ENCODE data around the gene RSPO1.

The RSPO1 gene

GRCh38 chr1:37616330-37616729 is 18.4 kb downstream of the RSPO1 start:
- TF ChIP-seq REST (IDR thresholded peaks at IDR 0.05; ENCODE audit: insufficient read depth in 1 of 2, low read depth in 2 of 2, low read length in 2 of 2) (no peak), TAF1 (IDR thresholded peaks at IDR 0.05; ENCODE audit: borderline replicate concordance, insufficient read depth, low read length) (no peak), SIN3A (IDR thresholded peaks at IDR 0.05; ENCODE audit: borderline replicate concordance, insufficient read depth, low read length) (no peak), POLR2AphosphoS5 (IDR thresholded peaks at IDR 0.05; ENCODE audit: low read depth, low read length) (no peak), FOXP2 (optimal IDR thresholded peaks at IDR 0.05; ENCODE audit: borderline replicate concordance, extremely low read depth, extremely low read length, insufficient read depth) (no peak)

- TF ChIP-seq REST (IDR thresholded peaks at IDR 0.05; ENCODE audit: insufficient read depth in 1 of 2, low read depth in 2 of 2, low read length in 2 of 2) = no peak
- TF ChIP-seq TAF1 (IDR thresholded peaks at IDR 0.05; ENCODE audit: borderline replicate concordance, insufficient read depth, low read length) = no peak
- TF ChIP-seq POLR2AphosphoS5 (IDR thresholded peaks at IDR 0.05; ENCODE audit: low read depth, low read length) = no peak
- TF ChIP-seq SIN3A (IDR thresholded peaks at IDR 0.05; ENCODE audit: borderline replicate concordance, insufficient read depth, low read length) = no peak
- TF ChIP-seq FOXP2 (optimal IDR thresholded peaks at IDR 0.05; ENCODE audit: borderline replicate concordance, extremely low read depth, extremely low read length, insufficient read depth) = no peak
Observed at GRCh38 chr1:37614105-37614504, 20.6 kb downstream of the RSPO1 start.

- no peak for TF ChIP-seq FOXP2 (optimal IDR thresholded peaks at IDR 0.05; ENCODE audit: borderline replicate concordance, extremely low read depth, extremely low read length, insufficient read depth)
- TF ChIP-seq POLR2AphosphoS5 (IDR thresholded peaks at IDR 0.05; ENCODE audit: low read depth, low read length) = no peak
- no peak for TF ChIP-seq REST (IDR thresholded peaks at IDR 0.05; ENCODE audit: insufficient read depth in 1 of 2, low read depth in 2 of 2, low read length in 2 of 2)
- no peak for TF ChIP-seq SIN3A (IDR thresholded peaks at IDR 0.05; ENCODE audit: borderline replicate concordance, insufficient read depth, low read length)
- no peak for TF ChIP-seq TAF1 (IDR thresholded peaks at IDR 0.05; ENCODE audit: borderline replicate concordance, insufficient read depth, low read length)
Observed at GRCh38 chr1:37612186-37612585, 22.5 kb downstream of the RSPO1 start.

- TF ChIP-seq TAF1 (IDR thresholded peaks at IDR 0.05; ENCODE audit: borderline replicate concordance, insufficient read depth, low read length) (no peak), POLR2AphosphoS5 (IDR thresholded peaks at IDR 0.05; ENCODE audit: low read depth, low read length) (no peak), FOXP2 (optimal IDR thresholded peaks at IDR 0.05; ENCODE audit: borderline replicate concordance, extremely low read depth, extremely low read length, insufficient read depth) (no peak), REST (IDR thresholded peaks at IDR 0.05; ENCODE audit: insufficient read depth in 1 of 2, low read depth in 2 of 2, low read length in 2 of 2) (no peak), SIN3A (IDR thresholded peaks at IDR 0.05; ENCODE audit: borderline replicate concordance, insufficient read depth, low read length) (no peak)
Observed at GRCh38 chr1:37609994-37610393, 24.7 kb downstream of the RSPO1 start.

GRCh38 chr1:37609002-37609401 is 25.7 kb downstream of the RSPO1 start:
- no peak for TF ChIP-seq FOXP2 (optimal IDR thresholded peaks at IDR 0.05; ENCODE audit: borderline replicate concordance, extremely low read depth, extremely low read length, insufficient read depth)
- no peak for TF ChIP-seq SIN3A (IDR thresholded peaks at IDR 0.05; ENCODE audit: borderline replicate concordance, insufficient read depth, low read length)
